HG02763 (cell line): Measurements from ENCODE around the gene LTC4S.

ENCODE experiments used
- ATAC-seq: cut with Tn5 transposase; IDR thresholded peaks from one replicate; pipeline ENCODE4 v1.9.1; 2021; ENCODE audit warnings: mild to moderate bottlenecking, moderate library complexity; ENCODE audit not compliant: unreplicated experiment

Gene LTC4S

GRCh38 chr5:179805070-179805528 lies 11.3 kb downstream of the LTC4S start:
- ATAC-seq: no peak

GRCh38 chr5:179805529-179806249 lies 11.9 kb downstream of the LTC4S start:
- ATAC-seq: peak; percentile 15

GRCh38 chr5:179806250-179807048 lies 12.7 kb downstream of the LTC4S start, which contains the start of gene MGAT4B:
MGAT4B (minus strand) TSS chr5:179806866; CDS start chr5:179806583, 283 bp downstream.
- peak; percentile 70 for ATAC-seq

GRCh38 chr5:179812135-179812825 lies 18.5 kb downstream of the LTC4S start:
- ATAC-seq: no peak

- ATAC-seq: no peak
Measured at GRCh38 chr5:179812997-179813607, 19.3 kb downstream of the LTC4S start.

- no peak for ATAC-seq
Measured at GRCh38 chr5:179814090-179814489, 20.3 kb downstream of the LTC4S start.

GRCh38 chr5:179815491-179816249 lies 21.9 kb downstream of the LTC4S start:
- ATAC-seq: no peak

GRCh38 chr5:179816401-179816795 lies 22.6 kb downstream of the LTC4S start:
- no peak for ATAC-seq

- no peak for ATAC-seq
Measured at GRCh38 chr5:179816796-179817469, 23.1 kb downstream of the LTC4S start.

- ATAC-seq: no peak
Measured at GRCh38 chr5:179817470-179817840, 23.7 kb downstream of the LTC4S start.

GRCh38 chr5:179817890-179818745 lies 24.3 kb downstream of the LTC4S start:
- ATAC-seq: no peak

- ATAC-seq: peak; percentile 65
Measured at GRCh38 chr5:179818746-179819295, 25.0 kb downstream of the LTC4S start.

GRCh38 chr5:179819296-179820126 lies 25.7 kb downstream of the LTC4S start:
- ATAC-seq: no peak

GRCh38 chr5:179820127-179820482 lies 26.3 kb downstream of the LTC4S start:
- no peak for ATAC-seq

GRCh38 chr5:179820483-179821297 lies 26.9 kb downstream of the LTC4S start, which contains the start of gene SQSTM1:
SQSTM1 (plus strand) TSS chr5:179820905; CDS start chr5:179820937, 32 bp downstream.
- ATAC-seq: peak; percentile 38

GRCh38 chr5:179821298-179822058 lies 27.7 kb downstream of the LTC4S start:
- peak; percentile 34 for ATAC-seq
